ENCODE results near the gene CYP4F22.

GRCh38 chr19:15461694-15462093 is 46.6 kb upstream of the CYP4F22 start:
- TF ChIP-seq CTCF (IDR thresholded peaks at IDR 0.05): no peak
- TF ChIP-seq POLR2A (IDR thresholded peaks at IDR 0.05): no peak

Data from thyroid gland (tissue), 4 donors.